Measurements from ENCODE around the gene SECTM1. TPM values are rescaled to one million over a fixed set of nuclear protein-coding genes. Genes with fewer than 3 reads are reported as not detected.

The SECTM1 gene
- total and polyA plus RNA-seq, 2 experiments from 2014 or later, result 0.21 to 1.3 TPM

DNA sequence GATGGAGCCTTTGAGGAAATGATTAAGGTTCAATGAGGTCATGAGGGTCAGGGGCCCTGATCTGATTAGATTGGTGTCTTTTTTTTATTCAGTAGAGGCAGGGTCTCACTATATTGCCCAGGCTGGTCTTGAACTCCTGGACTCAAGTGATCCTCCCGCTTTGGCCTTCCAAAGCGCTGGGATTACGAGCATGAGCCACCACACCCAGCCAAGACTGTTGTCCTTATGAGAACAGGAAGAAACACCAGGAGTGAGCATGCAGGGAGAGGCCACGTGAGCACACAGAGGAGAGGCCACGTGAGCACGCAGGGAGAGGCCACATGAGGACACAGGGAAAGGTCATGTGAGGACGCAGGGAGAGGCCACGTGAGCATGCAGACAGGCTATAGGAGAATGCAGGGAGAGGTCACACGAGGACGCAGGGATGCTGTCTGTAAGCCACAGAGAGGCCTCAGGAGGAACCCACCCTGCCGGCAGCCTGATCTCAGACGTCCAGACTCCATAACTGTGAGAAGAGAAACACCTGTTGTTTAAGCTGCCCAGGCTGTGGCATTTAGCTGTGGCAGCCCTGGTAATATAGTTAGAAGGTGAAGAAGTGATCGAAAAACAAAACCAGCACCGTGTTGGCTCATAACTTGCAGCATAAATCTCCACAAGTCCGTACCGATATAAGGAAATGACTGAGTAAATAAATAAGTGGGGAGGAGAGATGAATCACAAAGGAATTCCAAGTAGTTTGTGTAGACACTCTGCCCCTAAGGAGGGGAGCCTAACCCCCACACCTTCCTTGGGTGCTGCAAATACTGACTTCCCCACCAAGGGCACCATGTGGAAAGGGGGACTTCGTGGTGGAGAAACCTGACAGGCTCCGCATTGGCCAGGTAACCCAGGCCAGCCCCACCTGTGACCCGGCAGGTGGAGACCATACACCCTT, 45.4 kb downstream of the SECTM1 start:
- TF ChIP-seq STAT1 (IDR thresholded peaks at IDR 0.05; ENCODE audit: unreplicated experiment), result no peak
- H3K9me2 ChIP-seq (ENCODE audit: insufficient read depth), result no peaks in the 10 kb centered on the region
- H3K36me3 ChIP-seq (ENCODE audit: insufficient read depth), result no peaks in the 10 kb centered on the region
- no peaks in the 10 kb centered on the region for H3K4me1 ChIP-seq (ENCODE audit: insufficient read depth)
- H3K4me1 Mint-ChIP-seq, result peaks cover 5% of the 10 kb centered on the region; the same call in 1 of the 3 replicates
- H3K4me2 ChIP-seq, result no peak overlapping the region
- no peak overlapping the region for H3K27ac Mint-ChIP-seq
- DNase-seq (ENCODE audit: low spot score) (no peak), ATAC-seq (no peak)
- H3K27ac ChIP-seq (ENCODE audit: low read depth), result no peak overlapping the region
- peaks cover 4% of the 10 kb centered on the region for H3K27me3 Mint-ChIP-seq (ENCODE audit: insufficient read depth, low read depth, poor library complexity)
- no peaks in the 10 kb centered on the region; the same call in 2 of the 3 replicates for H3K36me3 Mint-ChIP-seq (ENCODE audit: low read depth)
- no peaks in the 10 kb centered on the region for H4K20me1 ChIP-seq (replicated peaks; ENCODE audit: insufficient read depth)
- no peak overlapping the region for H3K4me3 Mint-ChIP-seq
- no peak overlapping the region for H2AFZ ChIP-seq
- H3K79me2 ChIP-seq (replicated peaks; ENCODE audit: insufficient read depth), result 0 out of 2 replicates have a peak, but pooled peaks cover 3% of the 10 kb centered on the region
- H3K27me3 ChIP-seq (ENCODE audit: insufficient read depth), result no peaks in the 10 kb centered on the region
- no peaks in the 10 kb centered on the region; the same call in 2 of the 3 replicates for H3K9me3 Mint-ChIP-seq
- H3K4me3 ChIP-seq, result no peak overlapping the region
- H3F3A ChIP-seq (replicated peaks; ENCODE audit: low read depth), result peaks cover 10% of the 10 kb centered on the region; the same call in 1 of the 2 replicates

DNA sequence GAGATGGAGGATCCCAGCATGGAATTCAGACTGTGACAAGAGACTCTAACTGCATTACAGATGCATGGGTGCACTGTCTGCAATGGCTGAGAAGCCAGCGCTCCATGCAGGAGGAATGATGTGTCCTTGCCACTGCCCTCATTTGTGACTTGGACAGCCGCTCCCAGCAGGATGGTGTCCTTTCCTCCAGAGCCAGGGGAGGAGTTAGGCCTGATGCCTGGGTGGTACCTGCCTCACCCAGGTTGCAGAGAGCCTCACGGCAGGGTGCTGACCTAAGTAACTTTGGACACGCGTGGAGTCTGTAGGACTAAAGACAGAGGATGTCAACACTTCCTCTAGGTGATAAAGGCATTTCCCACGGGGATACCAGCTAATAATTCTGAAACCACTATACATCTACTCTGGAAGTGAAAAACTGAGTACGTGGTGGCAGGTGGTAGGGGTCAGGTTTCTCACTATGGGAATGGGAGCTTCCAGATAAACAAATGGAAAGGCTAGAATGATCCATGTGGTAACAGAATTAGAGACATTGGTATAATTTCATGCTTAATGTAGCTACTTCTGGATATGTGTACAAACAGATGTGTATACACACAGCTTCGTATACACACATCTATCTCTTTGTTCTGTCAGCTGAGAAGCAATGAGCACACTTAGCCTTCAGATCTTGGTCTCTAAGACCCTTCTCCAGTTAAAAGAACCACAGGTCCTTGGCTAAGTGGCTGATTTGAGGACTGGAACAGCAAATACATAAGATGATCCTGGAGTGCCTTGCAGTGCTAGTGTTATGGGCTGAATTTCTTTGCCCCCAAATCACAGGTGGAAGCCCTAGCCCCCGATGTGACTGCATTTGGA, 46.3 kb downstream of the SECTM1 start:
- Mint-ChIP-seq H3K27ac (no peak overlapping the region), H3K27me3 (ENCODE audit: insufficient read depth, low read depth, poor library complexity) (peaks cover 4% of the 10 kb centered on the region), H3K36me3 (ENCODE audit: low read depth) (no peaks in the 10 kb centered on the region; the same call in 2 of the 3 replicates), H3K4me3 (no peak overlapping the region), H3K4me1 (peaks cover 5% of the 10 kb centered on the region; the same call in 1 of the 3 replicates), H3K9me3 (no peaks in the 10 kb centered on the region; the same call in 2 of the 3 replicates)
- no peak overlapping the region for H3K27ac ChIP-seq (ENCODE audit: low read depth)
- H2AFZ ChIP-seq, result no peak overlapping the region
- H3K4me3 ChIP-seq, result no peak overlapping the region
- peaks cover 7% of the 10 kb centered on the region; the same call in 1 of the 2 replicates for H3F3A ChIP-seq (replicated peaks; ENCODE audit: low read depth)
- no peaks in the 10 kb centered on the region for H3K36me3 ChIP-seq (ENCODE audit: insufficient read depth)
- no peak for DNase-seq (ENCODE audit: low spot score)
- H3K4me1 ChIP-seq (ENCODE audit: insufficient read depth), result no peaks in the 10 kb centered on the region
- H3K4me2 ChIP-seq, result no peak overlapping the region
- H4K20me1 ChIP-seq (replicated peaks; ENCODE audit: insufficient read depth), result no peaks in the 10 kb centered on the region
- ATAC-seq, result no peak
- H3K27me3 ChIP-seq (ENCODE audit: insufficient read depth), result no peaks in the 10 kb centered on the region
- no peaks in the 10 kb centered on the region for H3K9me2 ChIP-seq (ENCODE audit: insufficient read depth)
- 0 out of 2 replicates have a peak, but pooled peaks cover 3% of the 10 kb centered on the region for H3K79me2 ChIP-seq (replicated peaks; ENCODE audit: insufficient read depth)
- TF ChIP-seq NANOG (IDR thresholded peaks at IDR 0.05; ENCODE audit: borderline replicate concordance), result no peak
- TF ChIP-seq, protein P1, sequence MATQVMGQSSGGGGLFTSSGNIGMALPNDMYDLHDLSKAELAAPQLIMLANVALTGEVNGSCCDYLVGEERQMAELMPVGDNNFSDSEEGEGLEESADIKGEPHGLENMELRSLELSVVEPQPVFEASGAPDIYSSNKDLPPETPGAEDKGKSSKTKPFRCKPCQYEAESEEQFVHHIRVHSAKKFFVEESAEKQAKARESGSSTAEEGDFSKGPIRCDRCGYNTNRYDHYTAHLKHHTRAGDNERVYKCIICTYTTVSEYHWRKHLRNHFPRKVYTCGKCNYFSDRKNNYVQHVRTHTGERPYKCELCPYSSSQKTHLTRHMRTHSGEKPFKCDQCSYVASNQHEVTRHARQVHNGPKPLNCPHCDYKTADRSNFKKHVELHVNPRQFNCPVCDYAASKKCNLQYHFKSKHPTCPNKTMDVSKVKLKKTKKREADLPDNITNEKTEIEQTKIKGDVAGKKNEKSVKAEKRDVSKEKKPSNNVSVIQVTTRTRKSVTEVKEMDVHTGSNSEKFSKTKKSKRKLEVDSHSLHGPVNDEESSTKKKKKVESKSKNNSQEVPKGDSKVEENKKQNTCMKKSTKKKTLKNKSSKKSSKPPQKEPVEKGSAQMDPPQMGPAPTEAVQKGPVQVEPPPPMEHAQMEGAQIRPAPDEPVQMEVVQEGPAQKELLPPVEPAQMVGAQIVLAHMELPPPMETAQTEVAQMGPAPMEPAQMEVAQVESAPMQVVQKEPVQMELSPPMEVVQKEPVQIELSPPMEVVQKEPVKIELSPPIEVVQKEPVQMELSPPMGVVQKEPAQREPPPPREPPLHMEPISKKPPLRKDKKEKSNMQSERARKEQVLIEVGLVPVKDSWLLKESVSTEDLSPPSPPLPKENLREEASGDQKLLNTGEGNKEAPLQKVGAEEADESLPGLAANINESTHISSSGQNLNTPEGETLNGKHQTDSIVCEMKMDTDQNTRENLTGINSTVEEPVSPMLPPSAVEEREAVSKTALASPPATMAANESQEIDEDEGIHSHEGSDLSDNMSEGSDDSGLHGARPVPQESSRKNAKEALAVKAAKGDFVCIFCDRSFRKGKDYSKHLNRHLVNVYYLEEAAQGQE (IDR thresholded peaks at IDR 0.05; ENCODE audit: unreplicated experiment), result no peak
- TF ChIP-seq EZH2 (IDR thresholded peaks at IDR 0.05; ENCODE audit: low read depth, unreplicated experiment), result no peak
- TF ChIP-seq, protein P2, sequence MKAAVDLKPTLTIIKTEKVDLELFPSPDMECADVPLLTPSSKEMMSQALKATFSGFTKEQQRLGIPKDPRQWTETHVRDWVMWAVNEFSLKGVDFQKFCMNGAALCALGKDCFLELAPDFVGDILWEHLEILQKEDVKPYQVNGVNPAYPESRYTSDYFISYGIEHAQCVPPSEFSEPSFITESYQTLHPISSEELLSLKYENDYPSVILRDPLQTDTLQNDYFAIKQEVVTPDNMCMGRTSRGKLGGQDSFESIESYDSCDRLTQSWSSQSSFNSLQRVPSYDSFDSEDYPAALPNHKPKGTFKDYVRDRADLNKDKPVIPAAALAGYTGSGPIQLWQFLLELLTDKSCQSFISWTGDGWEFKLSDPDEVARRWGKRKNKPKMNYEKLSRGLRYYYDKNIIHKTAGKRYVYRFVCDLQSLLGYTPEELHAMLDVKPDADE (IDR thresholded peaks at IDR 0.05), result no peak
- no peak for TF ChIP-seq ZNF114 (CRISPR knock-in tag; IDR thresholded peaks at IDR 0.05)
- no peak for TF ChIP-seq STAT1 (IDR thresholded peaks at IDR 0.05; ENCODE audit: unreplicated experiment)
- no peak for TF ChIP-seq EZH2phosphoT487 (IDR thresholded peaks at IDR 0.05; ENCODE audit: unreplicated experiment)
- TF ChIP-seq POLR2AphosphoS5 (IDR thresholded peaks at IDR 0.05; ENCODE audit: low read depth), result no peak
